ENCODE results near the gene EIF4A2.

DNA sequence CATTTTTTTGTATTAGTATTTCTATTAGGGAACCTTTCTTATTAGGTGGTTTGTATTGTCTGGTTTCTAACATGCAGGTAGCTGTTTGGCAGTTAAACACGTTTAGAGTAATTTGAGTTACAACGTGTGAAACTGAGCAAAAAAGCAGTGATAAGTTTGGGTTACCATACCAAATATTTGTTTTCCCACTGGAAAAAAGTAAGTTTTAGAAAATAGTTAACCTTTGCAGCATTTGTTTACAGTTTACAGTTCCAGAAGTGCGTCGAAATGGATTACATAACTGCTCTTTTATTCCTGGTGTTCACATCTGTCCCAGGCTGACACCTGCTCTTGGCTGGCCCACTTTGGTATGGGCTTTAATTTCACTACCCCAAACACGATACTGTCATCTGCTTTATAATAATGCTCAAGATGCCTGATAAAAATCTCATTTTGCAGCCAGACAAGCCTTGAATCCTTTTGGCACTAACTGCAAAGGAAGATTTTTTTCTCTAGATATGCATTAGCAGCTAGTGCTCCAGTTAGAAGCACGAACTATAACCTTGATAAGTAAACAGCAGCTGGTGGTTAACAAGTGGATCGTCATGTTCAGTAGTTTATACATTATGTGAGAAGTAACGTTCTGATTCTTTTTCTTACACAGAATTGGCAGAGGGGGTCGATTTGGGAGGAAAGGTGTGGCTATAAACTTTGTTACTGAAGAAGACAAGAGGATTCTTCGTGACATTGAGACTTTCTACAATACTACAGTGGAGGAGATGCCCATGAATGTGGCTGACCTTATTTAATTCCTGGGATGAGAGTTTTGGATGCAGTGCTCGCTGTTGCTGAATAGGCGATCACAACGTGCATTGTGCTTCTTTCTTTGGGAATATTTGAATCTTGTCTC, 5.3 kb downstream of the EIF4A2 start:
- TF ChIP-seq, protein P1, sequence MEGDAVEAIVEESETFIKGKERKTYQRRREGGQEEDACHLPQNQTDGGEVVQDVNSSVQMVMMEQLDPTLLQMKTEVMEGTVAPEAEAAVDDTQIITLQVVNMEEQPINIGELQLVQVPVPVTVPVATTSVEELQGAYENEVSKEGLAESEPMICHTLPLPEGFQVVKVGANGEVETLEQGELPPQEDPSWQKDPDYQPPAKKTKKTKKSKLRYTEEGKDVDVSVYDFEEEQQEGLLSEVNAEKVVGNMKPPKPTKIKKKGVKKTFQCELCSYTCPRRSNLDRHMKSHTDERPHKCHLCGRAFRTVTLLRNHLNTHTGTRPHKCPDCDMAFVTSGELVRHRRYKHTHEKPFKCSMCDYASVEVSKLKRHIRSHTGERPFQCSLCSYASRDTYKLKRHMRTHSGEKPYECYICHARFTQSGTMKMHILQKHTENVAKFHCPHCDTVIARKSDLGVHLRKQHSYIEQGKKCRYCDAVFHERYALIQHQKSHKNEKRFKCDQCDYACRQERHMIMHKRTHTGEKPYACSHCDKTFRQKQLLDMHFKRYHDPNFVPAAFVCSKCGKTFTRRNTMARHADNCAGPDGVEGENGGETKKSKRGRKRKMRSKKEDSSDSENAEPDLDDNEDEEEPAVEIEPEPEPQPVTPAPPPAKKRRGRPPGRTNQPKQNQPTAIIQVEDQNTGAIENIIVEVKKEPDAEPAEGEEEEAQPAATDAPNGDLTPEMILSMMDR (IDR thresholded peaks at IDR 0.05; ENCODE audit: low read length): no peak
- TF ChIP-seq EZH2 (optimal IDR thresholded peaks at IDR 0.05; ENCODE audit: low read depth, low read length) (no peak), EZH2phosphoT487 (IDR thresholded peaks at IDR 0.05; ENCODE audit: low read length) (no peak)
